Lung (tissue), 12 donors: ENCODE data around the gene DRC7. TPM values are rescaled to one million over a fixed set of nuclear protein-coding genes. Genes with fewer than 3 reads are reported as not detected.

Source experiments
- ATAC-seq: fragments of 200-7000 bp; cut with Tn5 transposase; one replicate; pipeline ENCODE4 v1.9.1; 2020; ENCODE audit warnings: moderate number of reproducible peaks; ENCODE audit not compliant: insufficient read depth, low FRiP score
- DNase-seq, 3 donors: peaks; one replicate each; pipeline ENCODE4 v3.0.0-alpha.2; 2013 to 2017
- H3K27ac ChIP-seq, 2 donors: one replicate each; pipeline ENCODE4 v1.5.1; 2013; ENCODE audit warnings: mild to moderate bottlenecking in 2 of 2, moderate library complexity in 2 of 2, control low read depth in 1 of 2, inconsistent platforms in 1 of 2, low read depth in 1 of 2, low read length in 1 of 2
- H3K27me3 ChIP-seq, 3 donors: one replicate each; pipeline ENCODE4 v1.5.1; 2013; ENCODE audit warnings: low read length in 2 of 3; ENCODE audit not compliant: control insufficient read depth in 3 of 3, insufficient read depth in 3 of 3
- H3K36me3 ChIP-seq, 4 donors: one replicate each; pipeline ENCODE4 v1.5.1; 2013; ENCODE audit warnings: low read length in 4 of 4, mild to moderate bottlenecking in 1 of 4, moderate library complexity in 1 of 4; ENCODE audit not compliant: control insufficient read depth in 4 of 4, insufficient read depth in 4 of 4
- H3K4me1 ChIP-seq, 5 donors: one replicate each; pipeline ENCODE4 v1.5.1; 2013; ENCODE audit warnings: low read length in 5 of 5, mild to moderate bottlenecking in 2 of 5, moderate library complexity in 1 of 5; ENCODE audit not compliant: control insufficient read depth in 5 of 5, insufficient read depth in 5 of 5
- H3K4me3 ChIP-seq: one replicate; pipeline ENCODE4 v1.5.1; 2013; ENCODE audit warnings: mild to moderate bottlenecking, control low read depth, moderate library complexity
- H3K9ac ChIP-seq, 2 donors: one replicate each; pipeline ENCODE4 v1.5.1; 2013; ENCODE audit warnings: low read length in 2 of 2, control low read depth in 1 of 2; ENCODE audit not compliant: insufficient read depth in 1 of 2
- H3K9me3 ChIP-seq, 4 donors: one replicate each; pipeline ENCODE4 v1.5.1; 2013; ENCODE audit warnings: low read length in 3 of 4, mild to moderate bottlenecking in 1 of 4, moderate library complexity in 1 of 4; ENCODE audit not compliant: control insufficient read depth in 4 of 4, insufficient read depth in 3 of 4
- WGBS, 2 donors: extraction: QIAGEN DNeasy Blood & Tissue Kit; methylation state at CpG; one replicate each; pipeline ENCODE4 v1.1.7; 2013; 5-methylcytosine and 5-hydroxymethylcytosine counted together
- polyA plus RNA-seq, 2 donors: library from polyadenylated mRNA; stranded (reverse); fragments of 200-250 nt; gene quantifications; one replicate each; pipeline ENCODE4 v1.2.1, GENCODE V29; 2013
- total RNA-seq, 2 donors: library from RNA; depleted of rRNA in 1 of 2; stranded (reverse); fragments of >200 nt in 1 of 2; gene quantifications; one replicate each; pipeline ENCODE4 v1.2.1, GENCODE V29; 2014 to 2021
- TF ChIP-seq, protein P1 (sequence below): IDR thresholded peaks from 2 replicates; pipeline ENCODE4 v1.5.1; 2012; ENCODE audit warnings: mild to moderate bottlenecking; ENCODE audit errors: control extremely low read depth, extremely low read depth
- donor health status: control.
- donor health status: control.
- donor health status: Bipolar disorder and iron deficiency.
- donor health status: healthy.
- donor health status: DM: yes; HTN: yes; CAD: no.

The DRC7 gene
- total and polyA plus RNA-seq, 4 donors, result 2.5 to 10.9 (median 6.4) TPM

GRCh38 chr16:57658878-57659674, 35.5 kb upstream of the DRC7 start:
- Histone ChIP-seq H3K36me3 (peaks cover 0 to 40% (median 0%) of the 10 kb centered on the region in 4 donors), H3K4me1 (no peaks in the 10 kb centered on the region), H3K4me3 (no peak overlapping the region), H3K27ac (no peak overlapping the region), H3K27me3 (no peaks in the 10 kb centered on the region), H3K9ac (no peak overlapping the region), H3K9me3 (no peaks in the 10 kb centered on the region)
- 84 to 87% methylated on average over 18 to 19 of the region's 19 CpGs for WGBS, 2 donors
- TF ChIP-seq, protein P1, sequence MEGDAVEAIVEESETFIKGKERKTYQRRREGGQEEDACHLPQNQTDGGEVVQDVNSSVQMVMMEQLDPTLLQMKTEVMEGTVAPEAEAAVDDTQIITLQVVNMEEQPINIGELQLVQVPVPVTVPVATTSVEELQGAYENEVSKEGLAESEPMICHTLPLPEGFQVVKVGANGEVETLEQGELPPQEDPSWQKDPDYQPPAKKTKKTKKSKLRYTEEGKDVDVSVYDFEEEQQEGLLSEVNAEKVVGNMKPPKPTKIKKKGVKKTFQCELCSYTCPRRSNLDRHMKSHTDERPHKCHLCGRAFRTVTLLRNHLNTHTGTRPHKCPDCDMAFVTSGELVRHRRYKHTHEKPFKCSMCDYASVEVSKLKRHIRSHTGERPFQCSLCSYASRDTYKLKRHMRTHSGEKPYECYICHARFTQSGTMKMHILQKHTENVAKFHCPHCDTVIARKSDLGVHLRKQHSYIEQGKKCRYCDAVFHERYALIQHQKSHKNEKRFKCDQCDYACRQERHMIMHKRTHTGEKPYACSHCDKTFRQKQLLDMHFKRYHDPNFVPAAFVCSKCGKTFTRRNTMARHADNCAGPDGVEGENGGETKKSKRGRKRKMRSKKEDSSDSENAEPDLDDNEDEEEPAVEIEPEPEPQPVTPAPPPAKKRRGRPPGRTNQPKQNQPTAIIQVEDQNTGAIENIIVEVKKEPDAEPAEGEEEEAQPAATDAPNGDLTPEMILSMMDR, result no peak
- DNase-seq (no peak), ATAC-seq (no peak)

GRCh38 chr16:57660715-57661463, 33.7 kb upstream of the DRC7 start:
- no peak for DNase-seq

GRCh38 chr16:57661510-57661909, 33.1 kb upstream of the DRC7 start:
- ATAC-seq, result no peak
- H3K27me3 ChIP-seq, result no peaks in the 10 kb centered on the region
- H3K27ac ChIP-seq, result no peak overlapping the region
- H3K9ac ChIP-seq, result no peak overlapping the region
- H3K36me3 ChIP-seq, result peaks cover 0 to 36% (median 0%) of the 10 kb centered on the region in 4 donors
- H3K4me3 ChIP-seq, result no peak overlapping the region
- no peaks in the 10 kb centered on the region for H3K9me3 ChIP-seq
- WGBS, 2 donors, result 81 to 94% methylated on average over 7 of the region's 7 CpGs
- no peak for DNase-seq
- no peaks in the 10 kb centered on the region for H3K4me1 ChIP-seq
- TF ChIP-seq, protein P1, result no peak

More at GRCh38 chr16:57660715-57661463, 33.7 kb upstream of the DRC7 start:
- H3K27me3 ChIP-seq, result no peaks in the 10 kb centered on the region
- H3K4me1 ChIP-seq, result no peaks in the 10 kb centered on the region
- peaks cover 0 to 39% (median 0%) of the 10 kb centered on the region in 4 donors for H3K36me3 ChIP-seq
- no peak overlapping the region for H3K9ac ChIP-seq
- TF ChIP-seq, protein P1, result no peak
- no peak overlapping the region for H3K4me3 ChIP-seq
- no peak overlapping the region for H3K27ac ChIP-seq
- no peaks in the 10 kb centered on the region for H3K9me3 ChIP-seq
- ATAC-seq, result no peak
- WGBS, 2 donors, result 86 to 90% methylated on average over 11 of the region's 11 CpGs
